Body of pancreas (tissue), 4 donors: ENCODE results near the gene ATP8A2. TPM values are rescaled to one million over a fixed set of nuclear protein-coding genes. Genes with fewer than 3 reads are reported as not detected.
A peak's percentile ranks its signal among the peaks of the same experiment; 100 is the strongest.

ENCODE experiments used
- ATAC-seq: fragments of 150-250 bp; one replicate; pipeline ENCODE4 v1.9.1; 2016
- DNase-seq, 4 donors: peaks; one replicate each; pipeline ENCODE4 v3.0.0-alpha.2; 2019
- H3K27ac ChIP-seq, 4 donors: fragments of 200-600 bp; sonication (generic); 1 replicate in 3 of 4; 2 replicates in 1 of 4; pipeline versions ENCODE4 v1.5.1 to v1.6.1; 2016 to 2019; ENCODE audit warnings: mild to moderate bottlenecking in 1 of 4, mixed read lengths in 1 of 4, moderate library complexity in 1 of 4
- H3K27me3 ChIP-seq, 2 donors: fragments of 200-600 bp; sonication (generic); one replicate each; pipeline ENCODE4 v1.6.0; 2016; ENCODE audit warnings: mild to moderate bottlenecking in 1 of 2
- H3K36me3 ChIP-seq, 2 donors: fragments of 200-600 bp; sonication (generic); replicated peaks in 1 of 2; 2 replicates each; pipeline ENCODE4 v1.5.1; 2016; ENCODE audit warnings: low read depth in 2 of 2; ENCODE audit not compliant: insufficient read depth in 1 of 2
- H3K4me1 ChIP-seq: fragments of 200-600 bp; sonication (generic); one replicate; pipeline ENCODE4 v1.6.0; 2016
- H3K4me3 ChIP-seq, 2 donors: fragments of 200-600 bp; sonication (generic); 1 replicate in 1 of 2; 2 replicates in 1 of 2; pipeline ENCODE4 v1.5.1; 2016 to 2019
- H3K9me3 ChIP-seq, 3 donors: fragments of 200-600 bp; sonication (generic); 1 replicate in 2 of 3; 2 replicates in 1 of 3; pipeline ENCODE4 v1.5.1; 2016
- CTCF ChIP-seq, 7 experiments: fragments of 450-650 bp in 4 of 7; fragments of 200-600 bp in 3 of 7; sonication (generic) in 3 of 7; IDR thresholded peaks; one replicate each; pipeline ENCODE4 v1.5.1; 2016 to 2019; ENCODE audit warnings: antibody characterized with exemption in 7 of 7
- POLR2A ChIP-seq, 3 donors: fragments of 450-650 bp; IDR thresholded peaks; one replicate each; pipeline ENCODE4 v1.6.1; 2016; ENCODE audit warnings: antibody characterized with exemption in 3 of 3, mild to moderate bottlenecking in 2 of 3
- WGBS, 2 donors: methylation state at CpG; one replicate each; pipeline ENCODE4 v1.1.5; 2017; 5-methylcytosine and 5-hydroxymethylcytosine counted together
- intact Hi-C: fragments of 100-400 bp; cut with DNase I; formaldehyde crosslinking; loops from one replicate; pipeline ENCODE4 v1.15.1; 2023
- total RNA-seq, 2 donors: library from RNA; depleted of rRNA; stranded (reverse); fragments of >200 nt; gene quantifications; one replicate each; pipeline ENCODE4 v1.1.0, GENCODE V29; 2016

ATP8A2 gene
- total RNA-seq, 2 donors from 2014 or later = under 0.01 TPM; not detected in 1

GRCh38 chr13:25462301-25463125 lies 90.7 kb downstream of the ATP8A2 start:
- DNase-seq (no peak), ATAC-seq (no peak)
- H3K27ac ChIP-seq = no peak overlapping the region
- no peaks in the 10 kb centered on the region for H3K27me3 ChIP-seq
- no peak overlapping the region for H3K4me3 ChIP-seq
- no peaks in the 10 kb centered on the region for H3K36me3 ChIP-seq
- TF ChIP-seq CTCF (IDR thresholded peaks at IDR 0.05) (no peak), POLR2A (IDR thresholded peaks at IDR 0.05) (no peak)
- intact Hi-C loops = no loop called here
- H3K4me1 ChIP-seq = no peaks in the 10 kb centered on the region
- WGBS, 2 donors = 73 to 79% methylated on average over 9 of the region's 9 CpGs
- no peaks in the 10 kb centered on the region for H3K9me3 ChIP-seq

- ATAC-seq (no peak), DNase-seq (no peak)
- Histone ChIP-seq H3K27ac (no peak overlapping the region), H3K9me3 (no peaks in the 10 kb centered on the region), H3K4me3 (no peak overlapping the region), H3K4me1 (no peaks in the 10 kb centered on the region), H3K36me3 (no peaks in the 10 kb centered on the region), H3K27me3 (no peaks in the 10 kb centered on the region)
- intact Hi-C loops = no loop called here
- WGBS, 2 donors = 61% methylated on average over 3 of the region's 3 CpGs
- TF ChIP-seq CTCF (IDR thresholded peaks at IDR 0.05) = no peak
- TF ChIP-seq POLR2A (IDR thresholded peaks at IDR 0.05) = no peak
Measured at GRCh38 chr13:25463496-25463895, 91.7 kb downstream of the ATP8A2 start.

GRCh38 chr13:25466880-25467279 lies 95.1 kb downstream of the ATP8A2 start:
- no peak for DNase-seq
- Histone ChIP-seq H3K4me1 (peaks cover 3% of the 10 kb centered on the region), H3K27me3 (peaks cover 0 to 6% of the 10 kb centered on the region in 2 donors), H3K27ac (no peak overlapping the region), H3K4me3 (no peak overlapping the region), H3K36me3 (no peaks in the 10 kb centered on the region), H3K9me3 (no peaks in the 10 kb centered on the region)
- TF ChIP-seq CTCF (IDR thresholded peaks at IDR 0.05) (no peak), POLR2A (IDR thresholded peaks at IDR 0.05) (no peak)
- ATAC-seq = no peak
- 47 to 52% methylated on average over 4 of the region's 4 CpGs for WGBS, 2 donors
- intact Hi-C loops = no loop called here

GRCh38 chr13:25468325-25469168 lies 96.8 kb downstream of the ATP8A2 start:
- Histone ChIP-seq H3K4me3 (no peak overlapping the region), H3K9me3 (no peaks in the 10 kb centered on the region), H3K36me3 (no peaks in the 10 kb centered on the region), H3K4me1 (peaks cover 3% of the 10 kb centered on the region), H3K27ac (no peak overlapping the region), H3K27me3 (peaks cover 0 to 6% of the 10 kb centered on the region in 2 donors)
- 2 to 3% methylated on average over 21 to 71 of the region's 75 CpGs for WGBS, 2 donors
- TF ChIP-seq CTCF (IDR thresholded peaks at IDR 0.05) (no peak), POLR2A (IDR thresholded peaks at IDR 0.05) (no peak)
- ATAC-seq (no peak), DNase-seq (peak in 2 of 4 donors; percentile 5 to 30)
- intact Hi-C loops = no loop called here
